ENCODE measurements around the gene C3AR1. TPM values are rescaled to one million over a fixed set of nuclear protein-coding genes. Genes with fewer than 3 reads are reported as not detected.

The C3AR1 gene
- total RNA-seq, 4 donors from 2014 or later = 7.1 to 16.8 (median 9.1) TPM

GRCh38 chr12:8058506-8058905, 7.7 kb downstream of the C3AR1 start:
- H3K27me3 ChIP-seq = no peaks in the 10 kb centered on the region
- H3K36me3 ChIP-seq = peaks cover 0 to 25% (median 7%) of the 10 kb centered on the region in 3 donors
- no peak overlapping the region for H3K27ac ChIP-seq
- no peaks in the 10 kb centered on the region for H3K9me3 ChIP-seq
- WGBS, 2 donors = 63 to 73% methylated on average over 6 of the region's 6 CpGs
- no peak for TF ChIP-seq POLR2A (IDR thresholded peaks at IDR 0.05)
- TF ChIP-seq EP300 (IDR thresholded peaks at IDR 0.05) = no peak
- no peak for TF ChIP-seq CTCF (IDR thresholded peaks at IDR 0.05)
- H3K4me3 ChIP-seq = no peak overlapping the region
- H3K4me1 ChIP-seq = peaks cover 0 to 8% (median 0%) of the 10 kb centered on the region in 4 donors
- no peak for DNase-seq (ENCODE audit: low spot score in 2 of 2)

GRCh38 chr12:8057839-8058238, 8.3 kb downstream of the C3AR1 start:
- no peak for DNase-seq (ENCODE audit: low spot score in 2 of 2)
- peak overlapping the region in 1 of 4 donors; percentile 22 for H3K27ac ChIP-seq
- no peaks in the 10 kb centered on the region for H3K27me3 ChIP-seq
- H3K4me3 ChIP-seq = no peak overlapping the region
- peaks cover 0 to 8% (median 0%) of the 10 kb centered on the region in 4 donors for H3K4me1 ChIP-seq
- 69 to 73% methylated on average over 4 of the region's 4 CpGs for WGBS, 2 donors
- peaks cover 0 to 31% (median 14%) of the 10 kb centered on the region in 3 donors for H3K36me3 ChIP-seq
- peak in 1 of 2 donors; percentile 80 for TF ChIP-seq EP300 (IDR thresholded peaks at IDR 0.05)
- no peak for TF ChIP-seq CTCF (IDR thresholded peaks at IDR 0.05)
- TF ChIP-seq POLR2A (IDR thresholded peaks at IDR 0.05) = no peak
- no peaks in the 10 kb centered on the region for H3K9me3 ChIP-seq

- TF ChIP-seq EP300 (IDR thresholded peaks at IDR 0.05) = no peak
- TF ChIP-seq CTCF (IDR thresholded peaks at IDR 0.05) = no peak
- TF ChIP-seq POLR2A (IDR thresholded peaks at IDR 0.05) = no peak
- H3K27me3 ChIP-seq = no peaks in the 10 kb centered on the region
- H3K4me3 ChIP-seq = no peak overlapping the region
- H3K4me1 ChIP-seq = peaks cover 0 to 8% (median 0%) of the 10 kb centered on the region in 4 donors
- H3K27ac ChIP-seq = peak overlapping the region in 1 of 4 donors; percentile 22
- DNase-seq (ENCODE audit: low spot score in 2 of 2) = no peak
- peaks cover 0 to 37% (median 19%) of the 10 kb centered on the region in 3 donors for H3K36me3 ChIP-seq
- no peaks in the 10 kb centered on the region for H3K9me3 ChIP-seq
- 65 to 70% methylated on average over 2 of the region's 2 CpGs for WGBS, 2 donors
These were observed 8.9 kb downstream of the C3AR1 start for GRCh38 chr12:8057306-8057705.

- Histone ChIP-seq H3K4me3 (no peak overlapping the region), H3K9me3 (no peaks in the 10 kb centered on the region), H3K4me1 (peaks cover 0 to 8% (median 0%) of the 10 kb centered on the region in 4 donors), H3K27me3 (no peaks in the 10 kb centered on the region), H3K27ac (no peak overlapping the region), H3K36me3 (peaks cover 0 to 62% (median 27%) of the 10 kb centered on the region in 3 donors)
- peak in 1 of 2 donors; percentile 33 for DNase-seq (ENCODE audit: low spot score in 2 of 2)
- TF ChIP-seq CTCF (IDR thresholded peaks at IDR 0.05) (no peak), POLR2A (IDR thresholded peaks at IDR 0.05) (no peak), EP300 (IDR thresholded peaks at IDR 0.05) (no peak)
- WGBS, 2 donors = 88 to 95% methylated on average over 2 of the region's 2 CpGs
These were observed 11.3 kb downstream of the C3AR1 start for GRCh38 chr12:8054816-8055215.

GRCh38 chr12:8052679-8053078, 13.5 kb downstream of the C3AR1 start:
- H3K27me3 ChIP-seq = no peaks in the 10 kb centered on the region
- peaks cover 3 to 83% (median 45%) of the 10 kb centered on the region in 3 donors for H3K36me3 ChIP-seq
- no peaks in the 10 kb centered on the region for H3K9me3 ChIP-seq
- WGBS, 2 donors = 69 to 84% methylated on average over 7 of the region's 7 CpGs
- H3K27ac ChIP-seq = no peak overlapping the region
- TF ChIP-seq POLR2A (IDR thresholded peaks at IDR 0.05) = no peak
- no peak for TF ChIP-seq CTCF (IDR thresholded peaks at IDR 0.05)
- no peak for TF ChIP-seq EP300 (IDR thresholded peaks at IDR 0.05)
- H3K4me3 ChIP-seq = no peak overlapping the region
- peak in 1 of 2 donors; percentile 41 for DNase-seq (ENCODE audit: low spot score in 2 of 2)
- H3K4me1 ChIP-seq = peaks cover 0 to 5% (median 0%) of the 10 kb centered on the region in 4 donors
